A673 (cell line): Measurements from ENCODE around the gene PDE6B. TPM values are rescaled to one million over a fixed set of nuclear protein-coding genes. Genes with fewer than 3 reads are reported as not detected.

Experiments used
- BruUV-seq: library from RNA; stranded (reverse); fragments of 400-500 nt; replicated peaks from 2 replicates; lab custom pipeline; 2021; lab: Mats Ljungman, UMichigan
- CTCF ChIA-PET: fragments of 300-600 bp; sonication (Branson Sonifier 250); formaldehyde crosslinking; loops from one replicate; lab custom pipeline; 2022; ENCODE audit warnings: antibody characterized with exemption; lab: Charles Lee
- POLR2A ChIA-PET: fragments of 300-600 bp; sonication (Branson Sonifier 250); formaldehyde crosslinking; loops from one replicate; lab custom pipeline; 2022; ENCODE audit warnings: antibody characterized with exemption; ENCODE audit not compliant: low non-redundant PET; lab: Charles Lee
- DNase-seq: peaks from one replicate; pipeline ENCODE4 v3.0.0-alpha.2; 2015; ENCODE audit warnings: low spot score
- H3K27ac ChIP-seq: fragments of 200-600 bp; sonication (generic); 2 replicates; pipeline ENCODE4 v1.5.1; 2016; ENCODE audit warnings: mixed run types, low read depth, mild to moderate bottlenecking, mixed read lengths, antibody characterized with exemption, low read length; ENCODE audit not compliant: poor library complexity, severe bottlenecking
- H3K27me3 ChIP-seq: fragments of 200-600 bp; sonication (generic); replicated peaks from 2 replicates; pipeline ENCODE4 v1.6.1; 2017; ENCODE audit warnings: mixed run types, low read depth, mild to moderate bottlenecking, mixed read lengths, antibody characterized with exemption, low read length; ENCODE audit not compliant: insufficient read depth, poor library complexity
- H3K36me3 ChIP-seq: fragments of 200-600 bp; sonication (generic); 2 replicates; pipeline ENCODE4 v1.6.1; 2016; ENCODE audit warnings: mixed run types, mild to moderate bottlenecking, mixed read lengths, antibody characterized with exemption, low read length; ENCODE audit not compliant: insufficient read depth, poor library complexity, severe bottlenecking
- H3K4me1 ChIP-seq: fragments of 200-600 bp; sonication (generic); 2 replicates; pipeline ENCODE4 v1.6.1; 2017; ENCODE audit warnings: mixed run types, mild to moderate bottlenecking, mixed read lengths, antibody characterized with exemption, low read length; ENCODE audit not compliant: insufficient read depth, poor library complexity, severe bottlenecking
- H3K4me3 ChIP-seq: fragments of 200-600 bp; sonication (generic); 2 replicates; pipeline ENCODE4 v1.5.1; 2016; ENCODE audit warnings: low read depth, mixed run types, mild to moderate bottlenecking, mixed read lengths, low read length; ENCODE audit not compliant: poor library complexity, severe bottlenecking
- H3K9me3 ChIP-seq: fragments of 200-600 bp; sonication (generic); 2 replicates; pipeline ENCODE4 v1.6.1; 2016; ENCODE audit warnings: mixed run types, low read depth, mild to moderate bottlenecking, mixed read lengths, antibody characterized with exemption, low read length; ENCODE audit not compliant: poor library complexity, severe bottlenecking
- CTCF ChIP-seq: fragments of 300-800, 200-600 bp; sonication (generic); conservative IDR thresholded peaks from 2 replicates; pipeline ENCODE4 v1.5.1; 2017; ENCODE audit warnings: low read depth, mild to moderate bottlenecking, antibody characterized with exemption, low read length, moderate library complexity, mixed read lengths
- EZH2 ChIP-seq: fragments of 200-600 bp; sonication (generic); IDR thresholded peaks from 2 replicates; pipeline ENCODE4 v1.6.1; 2017; ENCODE audit warnings: borderline replicate concordance, low read depth, mild to moderate bottlenecking, mixed read lengths, antibody characterized with exemption, low read length; ENCODE audit not compliant: poor library complexity, severe bottlenecking
- intact Hi-C: fragments of 100-400 bp; cut with micrococcal nuclease; formaldehyde crosslinking; loops from one replicate; pipeline ENCODE4 v1.10.0; 2022; ENCODE audit not compliant: unreplicated experiment
- total RNA-seq: library from RNA; stranded (reverse); gene quantifications from 2 replicates; pipeline ENCODE4 v1.2.3, GENCODE V29; 2021

PDE6B gene
- total RNA-seq, 1 experiment from 2014 or later = 10.4 TPM

- BruUV-seq = no TSS peak
- Histone ChIP-seq H3K4me3 (no peak overlapping the region), H3K9me3 (no peaks in the 10 kb centered on the region), H3K36me3 (no peaks in the 10 kb centered on the region), H3K4me1 (no peaks in the 10 kb centered on the region), H3K27me3 (peaks cover 13% of the 10 kb centered on the region), H3K27ac (no peak overlapping the region)
- ChIA-PET CTCF (interaction anchor here (0.6 kb wide), 1 partner anchor 68 kb away, joined by 4 read pairs; no protein-coding TSS in a partner anchor), POLR2A (no interaction called here)
- DNase-seq = no peak
- TF ChIP-seq CTCF (no peak), EZH2 (no peak)
- intact Hi-C loops = no loop called here
Observed at GRCh38 chr4:616091-616490, 9.3 kb upstream of the PDE6B start.

GRCh38 chr4:616911-617643 lies 8.3 kb upstream of the PDE6B start:
- TF ChIP-seq EZH2 = no peak
- TF ChIP-seq CTCF = no peak
- Histone ChIP-seq H3K4me3 (no peak overlapping the region), H3K36me3 (no peaks in the 10 kb centered on the region), H3K9me3 (no peaks in the 10 kb centered on the region), H3K27ac (no peak overlapping the region), H3K4me1 (no peaks in the 10 kb centered on the region), H3K27me3 (peaks cover 9% of the 10 kb centered on the region)
- no peak for DNase-seq
- no TSS peak for BruUV-seq
- ChIA-PET CTCF (no interaction called here), POLR2A (no interaction called here)
- intact Hi-C loops = no loop called here

GRCh38 chr4:617644-618641 lies 7.4 kb upstream of the PDE6B start:
- Histone ChIP-seq H3K4me3 (no peak overlapping the region), H3K27me3 (peaks cover under 1% of the 10 kb centered on the region), H3K27ac (no peak overlapping the region), H3K36me3 (no peaks in the 10 kb centered on the region), H3K4me1 (no peaks in the 10 kb centered on the region), H3K9me3 (no peaks in the 10 kb centered on the region)
- intact Hi-C loops = no loop called here
- no TSS peak for BruUV-seq
- ChIA-PET CTCF (no interaction called here), POLR2A (no interaction called here)
- TF ChIP-seq CTCF (no peak), EZH2 (no peak)
- no peak for DNase-seq
